Measurements from ENCODE around the gene WDR18.

WDR18 gene

GRCh38 chr19:1039646-1040475, 55.7 kb downstream of the WDR18 start, which contains the start of gene ABCA7:
TSS of gene ABCA7 (plus strand) at chr19:1040107. CDS start at chr19:1041362, 1,255 bp downstream.
- in situ Hi-C loops (cut with MboI; ENCODE audit: low sequenced_read_pairs, unreplicated experiment), result no loop called here
- peak; percentile 97 for DNase-seq (ENCODE audit: low spot score)

GRCh38 chr19:1040476-1041271, 56.5 kb downstream of the WDR18 start:
- in situ Hi-C loops (cut with MboI; ENCODE audit: low sequenced_read_pairs, unreplicated experiment), result no loop called here
- TF ChIP-seq CTCF (IDR thresholded peaks at IDR 0.05; ENCODE audit: borderline replicate concordance, control extremely low read depth, extremely low read depth, insufficient read depth, missing control alignments), result no peak
- peak; percentile 99 for DNase-seq (ENCODE audit: low spot score)

More at GRCh38 chr19:1039646-1040475, 55.7 kb downstream of the WDR18 start, which contains the start of gene ABCA7:
- TF ChIP-seq CTCF (IDR thresholded peaks at IDR 0.05; ENCODE audit: borderline replicate concordance, control extremely low read depth, extremely low read depth, insufficient read depth, missing control alignments), result no peak

GRCh38 chr19:1041272-1041834, 57.2 kb downstream of the WDR18 start:
- TF ChIP-seq CTCF (IDR thresholded peaks at IDR 0.05; ENCODE audit: borderline replicate concordance, control extremely low read depth, extremely low read depth, insufficient read depth, missing control alignments), result no peak
- DNase-seq (ENCODE audit: low spot score), result no peak

GRCh38 chr19:1041835-1042685, 57.9 kb downstream of the WDR18 start:
- in situ Hi-C loops (cut with MboI; ENCODE audit: low sequenced_read_pairs, unreplicated experiment), result no loop called here
- DNase-seq (ENCODE audit: low spot score), result no peak
- no peak for TF ChIP-seq CTCF (IDR thresholded peaks at IDR 0.05; ENCODE audit: borderline replicate concordance, control extremely low read depth, extremely low read depth, insufficient read depth, missing control alignments)

More at GRCh38 chr19:1041272-1041834, 57.2 kb downstream of the WDR18 start:
- in situ Hi-C loops (cut with MboI; ENCODE audit: low sequenced_read_pairs, unreplicated experiment), result no loop called here

GRCh38 chr19:1042689-1043511, 58.8 kb downstream of the WDR18 start:
- no peak for TF ChIP-seq CTCF (IDR thresholded peaks at IDR 0.05; ENCODE audit: borderline replicate concordance, control extremely low read depth, extremely low read depth, insufficient read depth, missing control alignments)
- in situ Hi-C loops (cut with MboI; ENCODE audit: low sequenced_read_pairs, unreplicated experiment), result no loop called here
- DNase-seq (ENCODE audit: low spot score), result no peak

Measured in GM13976 (cell line).